Suprapubic skin (tissue), 4 donors: Measurements from ENCODE around the gene MIPOL1.

ENCODE experiments used
- POLR2A ChIP-seq, 2 donors: fragments of 450-650 bp; IDR thresholded peaks; one replicate each; pipeline ENCODE4 v1.6.1; 2017; ENCODE audit warnings: antibody characterized with exemption in 2 of 2, mild to moderate bottlenecking in 2 of 2, moderate library complexity in 2 of 2
- POLR2AphosphoS5 ChIP-seq, 3 donors: sonication (generic); formaldehyde crosslinking; IDR thresholded peaks; one replicate each; pipeline ENCODE4 v1.6.1; 2017; ENCODE audit warnings: antibody characterized with exemption in 3 of 3
- TF ChIP-seq, protein P1 (sequence below), 2 donors: fragments of 200-600 bp in 1 of 2; fragments of 450-650 bp in 1 of 2; sonication (generic) in 1 of 2; IDR thresholded peaks; one replicate each; pipeline ENCODE4 v1.5.1; 2016 to 2019; ENCODE audit warnings: antibody characterized with exemption in 2 of 2, mild to moderate bottlenecking in 1 of 2, moderate library complexity in 1 of 2

DNA sequence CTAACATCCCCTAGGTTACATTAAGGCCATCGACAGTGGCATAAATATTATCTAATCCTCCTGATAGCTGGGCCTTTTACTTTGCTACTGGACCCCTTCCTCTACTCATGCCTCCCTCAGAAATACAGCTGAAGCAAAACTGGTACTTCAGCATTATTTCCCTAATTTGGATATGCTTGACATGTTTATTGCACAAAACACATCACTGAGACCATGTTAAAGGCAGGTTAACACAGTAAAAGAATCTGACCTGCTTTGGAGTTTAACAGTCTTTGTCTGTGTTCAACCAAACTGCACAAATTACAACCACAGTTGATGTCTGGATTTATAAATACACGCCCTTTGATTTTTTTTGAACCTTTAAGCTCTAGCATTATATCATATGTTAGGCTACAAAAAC is 240.7 kb downstream of the MIPOL1 start:
- TF ChIP-seq POLR2A (IDR thresholded peaks at IDR 0.05) (no peak), POLR2AphosphoS5 (IDR thresholded peaks at IDR 0.05) (no peak)
- TF ChIP-seq, protein P1, sequence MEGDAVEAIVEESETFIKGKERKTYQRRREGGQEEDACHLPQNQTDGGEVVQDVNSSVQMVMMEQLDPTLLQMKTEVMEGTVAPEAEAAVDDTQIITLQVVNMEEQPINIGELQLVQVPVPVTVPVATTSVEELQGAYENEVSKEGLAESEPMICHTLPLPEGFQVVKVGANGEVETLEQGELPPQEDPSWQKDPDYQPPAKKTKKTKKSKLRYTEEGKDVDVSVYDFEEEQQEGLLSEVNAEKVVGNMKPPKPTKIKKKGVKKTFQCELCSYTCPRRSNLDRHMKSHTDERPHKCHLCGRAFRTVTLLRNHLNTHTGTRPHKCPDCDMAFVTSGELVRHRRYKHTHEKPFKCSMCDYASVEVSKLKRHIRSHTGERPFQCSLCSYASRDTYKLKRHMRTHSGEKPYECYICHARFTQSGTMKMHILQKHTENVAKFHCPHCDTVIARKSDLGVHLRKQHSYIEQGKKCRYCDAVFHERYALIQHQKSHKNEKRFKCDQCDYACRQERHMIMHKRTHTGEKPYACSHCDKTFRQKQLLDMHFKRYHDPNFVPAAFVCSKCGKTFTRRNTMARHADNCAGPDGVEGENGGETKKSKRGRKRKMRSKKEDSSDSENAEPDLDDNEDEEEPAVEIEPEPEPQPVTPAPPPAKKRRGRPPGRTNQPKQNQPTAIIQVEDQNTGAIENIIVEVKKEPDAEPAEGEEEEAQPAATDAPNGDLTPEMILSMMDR (IDR thresholded peaks at IDR 0.05), result no peak
